Measurements from ENCODE around the gene MOB4. TPM values are rescaled to one million over a fixed set of nuclear protein-coding genes. Genes with fewer than 3 reads are reported as not detected.

MOB4 gene
- total RNA-seq, 2 experiments from 2014 or later, result 23.0 to 34.6 TPM

GRCh38 chr2:197513915-197514314, 2.0 kb upstream of the MOB4 start:
- no peaks in the 10 kb centered on the region for H3K9me3 ChIP-seq (ENCODE audit: low read length)
- H3K27ac ChIP-seq (ENCODE audit: low read depth, low read length, poor library complexity, severe bottlenecking), result peak overlapping the region; percentile 96
- H3K9me2 ChIP-seq (ENCODE audit: insufficient read depth, low read length), result no peaks in the 10 kb centered on the region
- H3K36me3 ChIP-seq (ENCODE audit: insufficient read depth, low read length), result peaks cover 23% of the 10 kb centered on the region
- H3K4me2 ChIP-seq (ENCODE audit: low read length), result peak overlapping the region; percentile 96
- no peak for TF ChIP-seq EZH2phosphoT487 (IDR thresholded peaks at IDR 0.05; ENCODE audit: borderline replicate concordance, low read depth, low read length)
- TF ChIP-seq, protein P1, sequence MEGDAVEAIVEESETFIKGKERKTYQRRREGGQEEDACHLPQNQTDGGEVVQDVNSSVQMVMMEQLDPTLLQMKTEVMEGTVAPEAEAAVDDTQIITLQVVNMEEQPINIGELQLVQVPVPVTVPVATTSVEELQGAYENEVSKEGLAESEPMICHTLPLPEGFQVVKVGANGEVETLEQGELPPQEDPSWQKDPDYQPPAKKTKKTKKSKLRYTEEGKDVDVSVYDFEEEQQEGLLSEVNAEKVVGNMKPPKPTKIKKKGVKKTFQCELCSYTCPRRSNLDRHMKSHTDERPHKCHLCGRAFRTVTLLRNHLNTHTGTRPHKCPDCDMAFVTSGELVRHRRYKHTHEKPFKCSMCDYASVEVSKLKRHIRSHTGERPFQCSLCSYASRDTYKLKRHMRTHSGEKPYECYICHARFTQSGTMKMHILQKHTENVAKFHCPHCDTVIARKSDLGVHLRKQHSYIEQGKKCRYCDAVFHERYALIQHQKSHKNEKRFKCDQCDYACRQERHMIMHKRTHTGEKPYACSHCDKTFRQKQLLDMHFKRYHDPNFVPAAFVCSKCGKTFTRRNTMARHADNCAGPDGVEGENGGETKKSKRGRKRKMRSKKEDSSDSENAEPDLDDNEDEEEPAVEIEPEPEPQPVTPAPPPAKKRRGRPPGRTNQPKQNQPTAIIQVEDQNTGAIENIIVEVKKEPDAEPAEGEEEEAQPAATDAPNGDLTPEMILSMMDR (conservative IDR thresholded peaks at IDR 0.05; ENCODE audit: low read length), result no peak
- peak overlapping the region; percentile 89 for H3K4me3 ChIP-seq (ENCODE audit: low read depth, low read length, poor library complexity, severe bottlenecking)
- H4K20me1 ChIP-seq (ENCODE audit: insufficient read depth, low read length), result peaks cover 11% of the 10 kb centered on the region; the same call in 1 of the 2 replicates
- no peak overlapping the region for H2AFZ ChIP-seq (ENCODE audit: low read length)
- ChIA-PET POLR2A (interaction anchor here (1.0 to 6.6 kb wide), 3 partner anchors 12 to 69 kb away, joined by 3 to 136 read pairs (median 3); partner anchors contain the start of genes HSPD1 and HSPE1), CTCF (ENCODE audit: unreplicated experiment) (no interaction called here)
- DNase-seq (ENCODE audit: low spot score), result no peak
- no TSS peak for BruUV-seq (replicated peaks)
- peaks cover 28% of the 10 kb centered on the region for H3K4me1 ChIP-seq (ENCODE audit: insufficient read depth, low read length, poor library complexity, severe bottlenecking)
- intact Hi-C loops (cut with micrococcal nuclease; ENCODE audit: unreplicated experiment), result no loop called here
- peaks cover 28% of the 10 kb centered on the region for H3K79me2 ChIP-seq (ENCODE audit: insufficient read depth, low read depth, low read length)

DNA sequence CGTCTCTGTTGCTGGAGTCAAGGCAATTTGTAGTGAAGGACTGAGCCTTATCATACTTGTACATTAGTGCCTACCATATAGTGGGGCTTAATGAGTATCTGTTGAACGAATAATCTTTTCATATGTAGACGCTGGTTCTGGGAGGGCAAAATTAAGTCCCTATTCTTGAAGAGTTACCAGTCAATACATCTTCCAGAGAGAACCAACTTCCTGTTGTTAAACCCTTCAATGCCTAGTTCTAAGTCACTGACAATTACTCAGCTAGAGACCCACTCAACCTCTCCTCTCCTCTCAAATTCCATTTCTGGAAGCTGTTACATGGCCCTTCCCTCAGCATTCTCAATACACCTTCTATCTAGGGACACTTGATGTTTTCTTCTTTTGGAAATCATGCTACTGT, 1.1 kb upstream of the MOB4 start:
- Histone ChIP-seq H3K4me1 (ENCODE audit: insufficient read depth, low read length, poor library complexity, severe bottlenecking) (peaks cover 28% of the 10 kb centered on the region), H3K4me2 (ENCODE audit: low read length) (peak overlapping the region; percentile 96), H3K27ac (ENCODE audit: low read depth, low read length, poor library complexity, severe bottlenecking) (peak overlapping the region; percentile 96), H2AFZ (ENCODE audit: low read length) (peak overlapping the region; percentile 62; the same call in 1 of the 2 replicates), H3K9me2 (ENCODE audit: insufficient read depth, low read length) (no peaks in the 10 kb centered on the region), H3K79me2 (ENCODE audit: insufficient read depth, low read depth, low read length) (peaks cover 36% of the 10 kb centered on the region), H3K9me3 (ENCODE audit: low read length) (peaks cover 7% of the 10 kb centered on the region), H3K4me3 (ENCODE audit: low read depth, low read length, poor library complexity, severe bottlenecking) (peak overlapping the region; percentile 89), H3K36me3 (ENCODE audit: insufficient read depth, low read length) (peaks cover 28% of the 10 kb centered on the region), H4K20me1 (ENCODE audit: insufficient read depth, low read length) (peaks cover 11% of the 10 kb centered on the region; the same call in 1 of the 2 replicates)
- peak; percentile 47 for DNase-seq (ENCODE audit: low spot score)
- CTCF ChIA-PET (ENCODE audit: unreplicated experiment), result no interaction called here
- intact Hi-C loops (cut with micrococcal nuclease; ENCODE audit: unreplicated experiment), result loop anchor here (1.0 to 5.0 kb wide), 5 partner anchors 14 to 307 kb away; partner anchors contain the start of genes COQ10B, HSPE1 and SF3B1
- POLR2A ChIA-PET, result interaction anchor here (0.6 to 6.6 kb wide), 4 partner anchors 13 to 381 kb away, joined by 3 to 136 read pairs (median 4); partner anchors contain the start of genes HSPD1 and HSPE1
- no TSS peak for BruUV-seq (replicated peaks)
- TF ChIP-seq EZH2phosphoT487 (IDR thresholded peaks at IDR 0.05; ENCODE audit: borderline replicate concordance, low read depth, low read length), result no peak
- TF ChIP-seq, protein P1 (conservative IDR thresholded peaks at IDR 0.05; ENCODE audit: low read length), result no peak

DNA sequence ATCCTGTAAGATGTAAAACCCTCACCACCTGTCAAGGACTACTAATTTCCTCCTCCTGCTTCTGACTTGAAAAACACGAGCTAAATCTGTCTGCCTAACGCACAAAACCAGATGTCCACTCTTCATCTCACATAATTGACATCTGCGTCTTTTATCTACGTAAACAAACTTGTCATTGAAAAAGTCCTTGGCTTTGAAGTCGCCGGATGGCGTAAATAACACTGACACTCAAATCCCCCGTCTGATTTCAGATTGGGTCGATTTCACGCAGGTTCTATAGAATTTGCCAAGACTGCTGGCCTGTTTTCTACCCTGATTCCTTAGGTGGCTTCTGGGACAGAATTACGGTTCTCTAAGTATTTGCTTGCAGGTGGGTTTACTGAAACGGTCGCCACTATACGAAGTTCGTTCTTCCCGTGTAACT, 539 bp upstream of the MOB4 start:
- Histone ChIP-seq H3K9me3 (ENCODE audit: low read length) (peaks cover 13% of the 10 kb centered on the region), H4K20me1 (ENCODE audit: insufficient read depth, low read length) (peaks cover 11% of the 10 kb centered on the region; the same call in 1 of the 2 replicates), H3K27ac (ENCODE audit: low read depth, low read length, poor library complexity, severe bottlenecking) (peak overlapping the region; percentile 96), H3K4me3 (ENCODE audit: low read depth, low read length, poor library complexity, severe bottlenecking) (peak overlapping the region; percentile 89), H3K36me3 (ENCODE audit: insufficient read depth, low read length) (peaks cover 34% of the 10 kb centered on the region), H2AFZ (ENCODE audit: low read length) (peak overlapping the region; percentile 62; the same call in 1 of the 2 replicates), H3K9me2 (ENCODE audit: insufficient read depth, low read length) (no peaks in the 10 kb centered on the region), H3K4me2 (ENCODE audit: low read length) (peak overlapping the region; percentile 96), H3K79me2 (ENCODE audit: insufficient read depth, low read depth, low read length) (peaks cover 42% of the 10 kb centered on the region), H3K4me1 (ENCODE audit: insufficient read depth, low read length, poor library complexity, severe bottlenecking) (peaks cover 28% of the 10 kb centered on the region)
- DNase-seq (ENCODE audit: low spot score), result peak; percentile 89
- CTCF ChIA-PET (ENCODE audit: unreplicated experiment), result no interaction called here
- TSS peak; percentile 97 for BruUV-seq (replicated peaks)
- POLR2A ChIA-PET, result interaction anchor here (0.6 to 6.6 kb wide), 7 partner anchors 14 to 381 kb away, joined by 3 to 136 read pairs (median 4); partner anchors contain the start of genes COQ10B, HSPD1 and HSPE1
- TF ChIP-seq, protein P1 (conservative IDR thresholded peaks at IDR 0.05; ENCODE audit: low read length), result no peak
- TF ChIP-seq EZH2phosphoT487 (IDR thresholded peaks at IDR 0.05; ENCODE audit: borderline replicate concordance, low read depth, low read length), result no peak
- intact Hi-C loops (cut with micrococcal nuclease; ENCODE audit: unreplicated experiment), result loop anchor here (1.0 to 5.0 kb wide), 5 partner anchors 15 to 308 kb away; partner anchors contain the start of genes COQ10B, HSPE1 and SF3B1

Measured in OCI-LY7 (cell line).